B cell (primary cell): ENCODE measurements around the gene STARD3. TPM values are rescaled to one million over a fixed set of nuclear protein-coding genes. Genes with fewer than 3 reads are reported as not detected.
A peak's percentile ranks its signal among the peaks of the same experiment; 100 is the strongest.

ENCODE experiments used
- ATAC-seq: fragments of 200-7000 bp; cut with Tn5 transposase; one replicate; pipeline ENCODE4 v1.10.0; 2021; ENCODE audit warnings: low read depth, mild to moderate bottlenecking, moderate number of reproducible peaks, moderate library complexity
- CTCF ChIA-PET: fragments of 350-600 bp; sonication (Branson Sonifier 250); formaldehyde crosslinking; loops from one replicate; lab custom pipeline; 2021; ENCODE audit warnings: antibody characterized with exemption, inconsistent platforms; lab: Charles Lee
- POLR2A ChIA-PET: fragments of 350-600 bp; sonication (Branson Sonifier 250); formaldehyde crosslinking; loops from one replicate; lab custom pipeline; 2021; ENCODE audit warnings: antibody characterized with exemption; lab: Charles Lee
- DNase-seq: peaks from one replicate; pipeline ENCODE4 v3.0.0; 2013
- H2AFZ ChIP-seq: 2 replicates; pipeline ENCODE4 v1.6.1; 2012; ENCODE audit warnings: mild to moderate bottlenecking, low read depth, low read length; ENCODE audit not compliant: insufficient read depth, poor library complexity, severe bottlenecking
- H3K27ac ChIP-seq, 2 donors: 1 replicate in 1 of 2; 2 replicates in 1 of 2; pipeline ENCODE4 v1.5.1; 2012 to 2013; ENCODE audit warnings: low read length in 2 of 2, mild to moderate bottlenecking in 2 of 2, moderate library complexity in 1 of 2
- H3K27me3 ChIP-seq, 4 experiments: fragments of 200-600 bp in 1 of 4; sonication (generic) in 1 of 4; replicated peaks in 1 of 4; 1 replicate in 2 of 4; 2 replicates in 2 of 4; pipeline versions ENCODE4 v1.6.1 to v1.7.0; 2013 to 2016; ENCODE audit warnings: low read length in 3 of 4, mild to moderate bottlenecking in 2 of 4, mixed read lengths in 1 of 4, moderate library complexity in 1 of 4; ENCODE audit not compliant: insufficient read depth in 4 of 4, control insufficient read depth in 3 of 4; ENCODE audit errors: control extremely low read depth in 1 of 4
- H3K36me3 ChIP-seq, 2 experiments: replicated peaks in 1 of 2; 1 replicate in 1 of 2; 2 replicates in 1 of 2; pipeline versions ENCODE4 v1.6.1 to v1.7.1; 2013; ENCODE audit warnings: low read length in 1 of 2; ENCODE audit not compliant: insufficient read depth in 2 of 2, control insufficient read depth in 1 of 2; ENCODE audit errors: control extremely low read depth in 1 of 2, extremely low read depth in 1 of 2
- H3K4me1 ChIP-seq, 2 donors: fragments of 200-600 bp in 1 of 2; sonication (generic) in 1 of 2; 1 replicate in 1 of 2; 2 replicates in 1 of 2; pipeline versions ENCODE4 v1.5.1 to v1.6.1; 2013 to 2017; ENCODE audit warnings: low read length in 2 of 2; ENCODE audit not compliant: control insufficient read depth in 2 of 2, insufficient read depth in 2 of 2
- H3K4me2 ChIP-seq: replicated peaks from 2 replicates; pipeline ENCODE3; 2012; ENCODE audit warnings: mild to moderate bottlenecking, low read depth, low read length; ENCODE audit not compliant: poor library complexity, severe bottlenecking
- H3K4me3 ChIP-seq, 5 experiments: fragments of 200-600 bp in 1 of 5; sonication (generic) in 1 of 5; 1 replicate in 3 of 5; 2 replicates in 2 of 5; pipeline versions ENCODE4 v1.5.1 to v1.7.0; 2011 to 2016; ENCODE audit warnings: low read length in 4 of 5, mild to moderate bottlenecking in 4 of 5, low read depth in 2 of 5, control low read depth in 1 of 5, moderate library complexity in 1 of 5; ENCODE audit not compliant: insufficient read depth in 1 of 5; ENCODE audit errors: control extremely low read depth in 1 of 5, extremely low read depth in 1 of 5
- H3K79me2 ChIP-seq: fragments of 200-600 bp; sonication (generic); one replicate; pipeline ENCODE4 v1.6.0; 2016; ENCODE audit warnings: low read length; ENCODE audit not compliant: control insufficient read depth, insufficient read depth
- H3K9ac ChIP-seq: fragments of 200-600 bp; sonication (generic); 2 replicates; pipeline ENCODE4 v1.6.1; 2017; ENCODE audit warnings: mild to moderate bottlenecking, low read length, moderate library complexity
- H3K9me3 ChIP-seq, 3 donors: one replicate each; pipeline versions ENCODE4 v1.6.1 to v1.7.1; 2013; ENCODE audit warnings: low read length in 2 of 3; ENCODE audit not compliant: control insufficient read depth in 2 of 3, insufficient read depth in 1 of 3; ENCODE audit errors: control extremely low read depth in 1 of 3
- H4K20me1 ChIP-seq: 2 replicates; pipeline ENCODE4 v1.6.0; 2012; ENCODE audit warnings: mild to moderate bottlenecking, low read length; ENCODE audit not compliant: insufficient read depth, control insufficient read depth, poor library complexity, severe bottlenecking
- H3K27ac Mint-ChIP-seq: one replicate; pipeline ENCODE4 v1.8.0; 2021; ENCODE audit warnings: mixed read lengths
- H3K27me3 Mint-ChIP-seq: one replicate; pipeline ENCODE4 v1.8.0; 2021; ENCODE audit warnings: mixed read lengths
- H3K4me1 Mint-ChIP-seq: one replicate; pipeline ENCODE4 v1.8.0; 2021; ENCODE audit warnings: mixed read lengths
- H3K4me3 Mint-ChIP-seq: one replicate; pipeline ENCODE4 v1.8.0; 2021; ENCODE audit warnings: mixed read lengths
- H3K9me3 Mint-ChIP-seq: one replicate; pipeline ENCODE4 v1.8.0; 2022; ENCODE audit warnings: mixed read lengths; ENCODE audit not compliant: insufficient read depth
- CTCF ChIP-seq: fragments of 200-600 bp; IDR thresholded peaks from one replicate; pipeline ENCODE4 v1.8.0; 2022; ENCODE audit warnings: antibody characterized with exemption, mild to moderate bottlenecking
- EZH2 ChIP-seq: IDR thresholded peaks from 2 replicates; pipeline ENCODE4 v1.6.1; 2012; ENCODE audit warnings: borderline replicate concordance, low read depth, mild to moderate bottlenecking, moderate library complexity, low read length; ENCODE audit not compliant: insufficient read depth, poor library complexity, severe bottlenecking
- WGBS: methylation state at CpG from one replicate; pipeline ENCODE4 v1.1.5; 2013; ENCODE audit warnings: missing lambda C conversion rate; ENCODE audit not compliant: insufficient coverage; 5-methylcytosine and 5-hydroxymethylcytosine counted together
- intact Hi-C: fragments of 100-400 bp; cut with micrococcal nuclease; formaldehyde crosslinking; loops from one replicate; pipeline ENCODE4 v1.10.0; 2022
- polyA plus RNA-seq: library from polyadenylated mRNA; depleted of rRNA; stranded (reverse); fragments of >200 nt; gene quantifications from 2 replicates; pipeline ENCODE4 v1.2.3, GENCODE V29; 2012
- total RNA-seq, 2 donors: library from RNA; stranded (reverse); fragments of 120-200 nt in 1 of 2; gene quantifications; 1 replicate in 1 of 2; 2 replicates in 1 of 2; pipeline versions ENCODE4 v1.2.3 to v1.2.4, GENCODE V29; 2013 to 2022

STARD3 gene
- total and polyA plus RNA-seq, 2 donors (not counting 1 experiment from before 2014, with no cell fraction given): 93.1 to 231 TPM

- no peaks in the 10 kb centered on the region for H3K9me3 Mint-ChIP-seq
- Histone ChIP-seq H3K9ac (no peak overlapping the region), H3K79me2 (peaks cover 100% of the 10 kb centered on the region), H3K27me3 (no peaks in the 10 kb centered on the region), H3K9me3 (no peaks in the 10 kb centered on the region), H3K36me3 (no peaks in the 10 kb centered on the region), H3K27ac (no peak overlapping the region), H3K4me1 (peaks cover 49 to 73% of the 10 kb centered on the region in 2 donors), H2AFZ (no peak overlapping the region), H4K20me1 (peaks cover 60% of the 10 kb centered on the region), H3K4me2 (peak overlapping the region; percentile 35), H3K4me3 (no peak overlapping the region)
- WGBS: 100% methylated on average over 1 of the region's 2 CpGs
- ATAC-seq (no peak), DNase-seq (no peak)
- intact Hi-C loops: loop anchor here (5.0 kb wide), 2 partner anchors 113 to 343 kb away; partner anchors contain the start of gene PSMD3
- TF ChIP-seq EZH2 (no peak), CTCF (no peak)
- no peaks in the 10 kb centered on the region for H3K27me3 Mint-ChIP-seq
- peak overlapping the region; percentile 29 for H3K27ac Mint-ChIP-seq
- CTCF ChIA-PET: interaction anchor here (1.1 to 5.6 kb wide), 6 partner anchors 11 to 33 kb away, joined by 4 to 61 read pairs (median 8); partner anchors contain the start of gene PNMT
- POLR2A ChIA-PET: no interaction called here
- H3K4me1 Mint-ChIP-seq: peaks cover 77% of the 10 kb centered on the region
- peak overlapping the region; percentile 26 for H3K4me3 Mint-ChIP-seq
Observed at GRCh38 chr17:39639043-39639442, 2.1 kb downstream of the STARD3 start.

GRCh38 chr17:39639566-39640458 is 2.9 kb downstream of the STARD3 start:
- Histone ChIP-seq H3K27me3 (no peaks in the 10 kb centered on the region), H3K27ac (no peak overlapping the region), H4K20me1 (peaks cover 68% of the 10 kb centered on the region), H2AFZ (no peak overlapping the region), H3K9me3 (no peaks in the 10 kb centered on the region), H3K36me3 (peaks cover 0 to under 1% of the 10 kb centered on the region in 2 experiments), H3K9ac (no peak overlapping the region), H3K4me1 (peaks cover 45 to 65% of the 10 kb centered on the region in 2 donors), H3K4me3 (no peak overlapping the region), H3K79me2 (peaks cover 100% of the 10 kb centered on the region), H3K4me2 (peak overlapping the region; percentile 35)
- ATAC-seq (no peak), DNase-seq (no peak)
- intact Hi-C loops: loop anchor here (5.0 kb wide), 2 partner anchors 112 to 342 kb away; partner anchors contain the start of gene PSMD3
- ChIA-PET POLR2A (interaction anchor here (0.6 kb wide), 1 partner anchor 190 kb away, joined by 3 read pairs; no protein-coding TSS in a partner anchor), CTCF (interaction anchor here (0.6 to 5.6 kb wide), 6 partner anchors 12 to 90 kb away, joined by 3 to 61 read pairs (median 8); partner anchors contain the start of genes MIEN1 and PNMT)
- H3K27me3 Mint-ChIP-seq: no peaks in the 10 kb centered on the region
- TF ChIP-seq EZH2 (no peak), CTCF (no peak)
- 97% methylated on average over 11 of the region's 11 CpGs for WGBS
- H3K27ac Mint-ChIP-seq: peak overlapping the region; percentile 29
- peak overlapping the region; percentile 32 for H3K4me3 Mint-ChIP-seq
- H3K4me1 Mint-ChIP-seq: peaks cover 75% of the 10 kb centered on the region
- no peaks in the 10 kb centered on the region for H3K9me3 Mint-ChIP-seq
